Common myeloid progenitor, CD34-positive (primary cell): ENCODE measurements around the gene FOXRED2.

Experiments
- CTCF ChIA-PET: fragments of 350-600 bp; sonication (Branson Sonifier 250); formaldehyde crosslinking; loops from one replicate; lab custom pipeline; 2021; ENCODE audit warnings: antibody characterized with exemption; lab: Charles Lee
- POLR2A ChIA-PET: fragments of 350-600 bp; sonication (Branson Sonifier 250); formaldehyde crosslinking; loops from one replicate; lab custom pipeline; 2021; ENCODE audit warnings: antibody characterized with exemption; lab: Charles Lee
- DNase-seq, 3 donors: peaks; one replicate each; pipeline versions ENCODE4 v3.0.0 to v3.0.0-alpha.2; 2013
- H3K27ac ChIP-seq, 2 experiments: 1 replicate in 1 of 2; 2 replicates in 1 of 2; pipeline ENCODE4 v1.7.0; 2013; ENCODE audit warnings: inconsistent platforms in 2 of 2, low read length in 2 of 2, mild to moderate bottlenecking in 2 of 2, low read depth in 1 of 2, moderate library complexity in 1 of 2; ENCODE audit not compliant: severe bottlenecking in 2 of 2, insufficient read depth in 1 of 2, poor library complexity in 1 of 2
- H3K27me3 ChIP-seq, 5 experiments: replicated peaks in 2 of 5; 1 replicate in 3 of 5; 2 replicates in 2 of 5; pipeline versions ENCODE4 v1.6.1 to v1.7.0; 2013; ENCODE audit warnings: low read length in 4 of 5, mild to moderate bottlenecking in 2 of 5, moderate library complexity in 2 of 5, inconsistent platforms in 1 of 5; ENCODE audit not compliant: insufficient read depth in 5 of 5, control insufficient read depth in 4 of 5
- H3K36me3 ChIP-seq, 4 experiments: 1 replicate in 2 of 4; 2 replicates in 2 of 4; pipeline versions ENCODE4 v1.6.1 to v1.7.0; 2013; ENCODE audit warnings: low read length in 3 of 4, control low read depth in 1 of 4, mild to moderate bottlenecking in 1 of 4; ENCODE audit not compliant: control insufficient read depth in 4 of 4, insufficient read depth in 4 of 4
- H3K4me1 ChIP-seq, 4 experiments: 1 replicate in 3 of 4; 2 replicates in 1 of 4; pipeline versions ENCODE4 v1.6.1 to v1.7.1; 2013; ENCODE audit warnings: low read length in 3 of 4, mild to moderate bottlenecking in 3 of 4, control low read depth in 1 of 4, inconsistent platforms in 1 of 4, moderate library complexity in 1 of 4; ENCODE audit not compliant: control insufficient read depth in 4 of 4, insufficient read depth in 4 of 4; ENCODE audit errors: control extremely low read depth in 1 of 4
- H3K4me3 ChIP-seq, 7 experiments: 1 replicate in 4 of 7; 2 replicates in 3 of 7; pipeline versions ENCODE4 v1.5.1 to v1.7.0; 2013; ENCODE audit warnings: mild to moderate bottlenecking in 7 of 7, low read length in 6 of 7, moderate library complexity in 6 of 7, inconsistent platforms in 2 of 7, low read depth in 2 of 7, control low read depth in 1 of 7; ENCODE audit not compliant: insufficient read depth in 4 of 7, control insufficient read depth in 1 of 7; ENCODE audit errors: extremely low read depth in 1 of 7
- H3K9me3 ChIP-seq, 5 experiments: 1 replicate in 4 of 5; 2 replicates in 1 of 5; pipeline versions ENCODE4 v1.6.1 to v1.7.1; 2013; ENCODE audit warnings: low read length in 4 of 5, mild to moderate bottlenecking in 2 of 5, inconsistent platforms in 1 of 5, low read depth in 1 of 5, moderate library complexity in 1 of 5; ENCODE audit not compliant: control insufficient read depth in 4 of 5, insufficient read depth in 2 of 5; ENCODE audit errors: control extremely low read depth in 1 of 5
- WGBS: methylation state at CpG from one replicate; pipeline ENCODE4 v1.1.5; 2013; ENCODE audit not compliant: insufficient coverage; 5-methylcytosine and 5-hydroxymethylcytosine counted together

Gene FOXRED2

GRCh38 chr22:36546932-36547331, 40.1 kb upstream of the FOXRED2 start:
- POLR2A ChIA-PET = no interaction called here

DNA sequence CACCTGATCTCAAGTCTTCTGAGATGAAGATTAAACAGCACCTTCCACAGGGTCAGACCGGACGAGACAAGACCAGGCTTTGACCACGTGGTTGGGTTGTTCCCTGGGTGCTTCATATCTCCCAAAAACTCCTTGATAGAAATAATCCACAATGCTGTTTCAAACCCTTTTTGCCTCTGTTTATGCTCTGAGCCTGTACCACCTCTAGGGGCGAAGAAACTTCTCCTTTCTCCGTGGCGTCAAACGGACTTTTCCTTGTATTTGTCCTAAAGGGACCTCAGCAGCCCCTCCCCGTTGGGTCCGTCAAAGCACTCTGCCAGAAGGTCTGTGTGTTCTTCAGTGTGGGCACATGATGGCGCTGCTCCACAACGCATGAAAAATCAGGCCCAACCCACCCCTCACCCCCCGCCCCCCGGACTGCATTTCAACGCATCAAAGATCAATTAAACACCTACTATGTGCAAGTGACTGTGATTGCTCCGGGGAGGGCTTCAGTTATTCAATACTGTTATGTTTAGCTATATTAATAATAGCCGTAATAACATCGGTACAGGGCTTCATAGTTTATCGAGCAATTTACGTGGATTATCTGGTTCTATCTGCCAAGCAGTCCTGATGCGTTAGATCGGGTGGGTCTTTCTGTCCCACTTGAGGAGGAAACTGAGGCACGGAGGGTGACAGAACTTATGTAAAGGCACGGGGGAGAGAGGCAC, 39.4 kb upstream of the FOXRED2 start:
- H3K9me3 ChIP-seq = no peaks in the 10 kb centered on the region
- DNase-seq = peak; percentile 86 to 91 (median 88)
- H3K36me3 ChIP-seq = no peaks in the 10 kb centered on the region
- peak overlapping the region in 1 of 7 experiments; percentile 12 for H3K4me3 ChIP-seq
- no peak overlapping the region for H3K27ac ChIP-seq
- ChIA-PET POLR2A (no interaction called here), CTCF (interaction anchor here (1.0 to 2.6 kb wide), 10 partner anchors 168 to 498 kb away, joined by 3 to 8 read pairs (median 4); no protein-coding TSS in a partner anchor)
- peaks cover 0 to 13% (median 5%) of the 10 kb centered on the region in 4 experiments for H3K4me1 ChIP-seq
- WGBS = 37% methylated on average over 15 of the region's 23 CpGs
- H3K27me3 ChIP-seq = peaks cover 0 to 2% (median 0%) of the 10 kb centered on the region in 5 experiments

More at GRCh38 chr22:36546932-36547331, 40.1 kb upstream of the FOXRED2 start:
- no peak for DNase-seq
- Histone ChIP-seq H3K27me3 (peaks cover 0 to 2% (median 0%) of the 10 kb centered on the region in 5 experiments), H3K27ac (no peak overlapping the region), H3K36me3 (no peaks in the 10 kb centered on the region), H3K4me1 (peaks cover 0 to 20% (median 6%) of the 10 kb centered on the region in 4 experiments), H3K4me3 (no peak overlapping the region), H3K9me3 (no peaks in the 10 kb centered on the region)
- CTCF ChIA-PET = interaction anchor here (0.7 to 2.6 kb wide), 15 partner anchors 9 to 431 kb away, joined by 3 to 8 read pairs (median 3); no protein-coding TSS in a partner anchor
- WGBS = 78% methylated on average over 4 of the region's 6 CpGs

- Histone ChIP-seq H3K36me3 (no peaks in the 10 kb centered on the region), H3K4me1 (peaks cover 0 to 9% (median 5%) of the 10 kb centered on the region in 4 experiments), H3K27me3 (no peaks in the 10 kb centered on the region), H3K4me3 (no peak overlapping the region), H3K9me3 (no peaks in the 10 kb centered on the region), H3K27ac (no peak overlapping the region)
- DNase-seq = no peak
- ChIA-PET POLR2A (no interaction called here), CTCF (interaction anchor here (0.6 to 1.6 kb wide), 8 partner anchors 9 to 445 kb away, joined by 3 to 6 read pairs (median 3); no protein-coding TSS in a partner anchor)
- WGBS = 91% methylated on average over 8 of the region's 11 CpGs
Observed at GRCh38 chr22:36544107-36544620, 37.3 kb upstream of the FOXRED2 start.

DNA sequence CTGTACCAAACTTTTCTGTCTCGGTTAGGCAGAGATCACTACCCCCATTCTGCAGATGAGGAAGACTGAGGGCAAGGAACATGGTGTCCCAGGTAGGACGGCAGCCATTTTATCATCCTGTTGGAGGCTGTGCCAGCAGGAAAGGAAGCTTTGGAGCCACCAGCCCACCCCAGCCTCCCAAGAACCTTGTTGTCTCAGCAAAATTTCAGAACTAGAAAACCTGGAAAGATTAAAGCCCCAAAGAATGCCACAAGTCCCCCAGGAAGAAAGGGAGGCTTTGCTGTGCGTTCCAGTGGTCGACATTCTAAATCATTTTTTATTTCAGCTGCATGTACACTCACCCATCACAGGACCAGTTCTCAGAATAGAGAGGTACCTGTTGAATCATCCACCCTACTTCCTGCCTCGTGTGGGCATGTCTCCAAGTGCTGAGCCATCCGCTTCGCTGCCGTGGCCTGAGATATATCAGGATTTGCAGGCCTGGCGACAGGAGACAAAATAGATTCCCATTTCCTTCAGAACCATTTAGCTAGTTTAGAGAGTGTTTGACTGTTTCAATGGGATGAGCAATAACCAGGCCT, 35.1 kb upstream of the FOXRED2 start:
- peak in 2 of 3 donors; percentile 46 to 56 for DNase-seq
- H3K27me3 ChIP-seq = no peaks in the 10 kb centered on the region
- POLR2A ChIA-PET = no interaction called here
- no peak overlapping the region for H3K27ac ChIP-seq
- H3K4me3 ChIP-seq = no peak overlapping the region
- no peaks in the 10 kb centered on the region for H3K9me3 ChIP-seq
- H3K4me1 ChIP-seq = peaks cover 0 to 8% (median 3%) of the 10 kb centered on the region in 4 experiments
- CTCF ChIA-PET = interaction anchor here (0.9 to 1.8 kb wide), 6 partner anchors 10 to 315 kb away, joined by 3 to 4 read pairs (median 3); no protein-coding TSS in a partner anchor
- WGBS = 25% methylated on average over 4 of the region's 9 CpGs
- no peaks in the 10 kb centered on the region for H3K36me3 ChIP-seq

GRCh38 chr22:36540867-36541642, 34.2 kb upstream of the FOXRED2 start:
- H3K27ac ChIP-seq = no peak overlapping the region
- no peaks in the 10 kb centered on the region for H3K9me3 ChIP-seq
- H3K4me1 ChIP-seq = peaks cover 0 to 7% (median 2%) of the 10 kb centered on the region in 4 experiments
- H3K36me3 ChIP-seq = no peaks in the 10 kb centered on the region
- ChIA-PET CTCF (interaction anchor here (1.2 to 1.6 kb wide), 3 partner anchors 10 to 30 kb away, joined by 3 read pairs; no protein-coding TSS in a partner anchor), POLR2A (no interaction called here)
- H3K27me3 ChIP-seq = no peaks in the 10 kb centered on the region
- H3K4me3 ChIP-seq = no peak overlapping the region
- WGBS = 94% methylated on average over 11 of the region's 12 CpGs
- no peak for DNase-seq

DNA sequence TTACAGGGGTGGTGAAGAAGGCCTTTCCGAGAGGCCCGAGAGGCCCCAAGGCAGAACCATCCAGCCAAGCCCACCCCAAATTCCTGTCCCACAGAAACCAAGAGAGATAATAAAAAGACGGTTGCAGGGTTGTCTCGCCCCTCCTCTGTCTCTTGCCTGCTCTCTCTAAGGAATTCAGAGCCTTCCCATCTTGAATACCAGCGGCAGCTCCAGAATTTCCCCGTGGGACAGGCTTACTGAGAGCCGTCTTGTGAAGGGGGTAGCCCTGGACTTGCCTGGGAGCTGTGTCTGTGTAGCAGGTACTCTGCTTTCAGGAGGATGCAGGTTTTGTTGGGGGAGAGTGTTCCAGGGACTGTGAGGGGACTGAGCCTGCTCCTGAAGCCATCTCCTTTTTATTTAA, 31.7 kb upstream of the FOXRED2 start:
- peaks cover 0 to 3% (median 0%) of the 10 kb centered on the region in 5 experiments for H3K9me3 ChIP-seq
- ChIA-PET POLR2A (no interaction called here), CTCF (interaction anchor here (1.9 to 3.5 kb wide), 2 partner anchors 28 to 317 kb away, joined by 5 to 10 read pairs; no protein-coding TSS in a partner anchor)
- H3K4me1 ChIP-seq = peaks cover 0 to 5% (median 0%) of the 10 kb centered on the region in 4 experiments
- DNase-seq = no peak
- H3K27me3 ChIP-seq = peaks cover 0 to 3% (median 0%) of the 10 kb centered on the region in 5 experiments
- H3K4me3 ChIP-seq = no peak overlapping the region
- 82% methylated on average over 4 of the region's 7 CpGs for WGBS
- no peaks in the 10 kb centered on the region for H3K36me3 ChIP-seq
- no peak overlapping the region for H3K27ac ChIP-seq
